Osteocyte (in vitro differentiated cells): ENCODE data around the gene VSIR. TPM values are rescaled to one million over a fixed set of nuclear protein-coding genes. Genes with fewer than 3 reads are reported as not detected.

ENCODE experiments used
- DNase-seq: peaks from one replicate; pipeline ENCODE4 v3.0.0; 2021; ENCODE audit warnings: mixed read lengths; ENCODE audit not compliant: unreplicated experiment; ENCODE audit errors: extremely low spot score
- H3K27ac Mint-ChIP-seq: one replicate; pipeline ENCODE4 v1.8.0; 2021; ENCODE audit warnings: mild to moderate bottlenecking, mixed read lengths; ENCODE audit not compliant: unreplicated experiment
- H3K27me3 Mint-ChIP-seq: one replicate; pipeline ENCODE4 v1.8.0; 2021; ENCODE audit warnings: mixed read lengths; ENCODE audit not compliant: unreplicated experiment
- H3K36me3 Mint-ChIP-seq: one replicate; pipeline ENCODE4 v1.8.0; 2021; ENCODE audit warnings: mixed read lengths; ENCODE audit not compliant: unreplicated experiment
- H3K4me1 Mint-ChIP-seq: one replicate; pipeline ENCODE4 v1.8.0; 2021; ENCODE audit warnings: mixed read lengths; ENCODE audit not compliant: unreplicated experiment
- H3K4me3 Mint-ChIP-seq: one replicate; pipeline ENCODE4 v1.8.0; 2021; ENCODE audit warnings: mild to moderate bottlenecking, moderate library complexity, mixed read lengths; ENCODE audit not compliant: unreplicated experiment
- H3K9me3 Mint-ChIP-seq: one replicate; pipeline ENCODE4 v1.8.0; 2021; ENCODE audit warnings: mixed read lengths; ENCODE audit not compliant: unreplicated experiment
- CTCF ChIP-seq: fragments of 200-600 bp; sonication (generic); IDR thresholded peaks from 2 replicates; pipeline ENCODE4 v1.5.0; 2021; ENCODE audit warnings: antibody characterized with exemption, mild to moderate bottlenecking, moderate library complexity
- total RNA-seq: library from RNA; stranded (reverse); gene quantifications from 2 replicates; pipeline ENCODE4 v1.2.1, GENCODE V29; 2021

VSIR gene
- total RNA-seq, 1 donor from 2014 or later = 0.75 TPM

- no peak for TF ChIP-seq CTCF
- Mint-ChIP-seq H3K4me3 (no peak overlapping the region), H3K27ac (no peak overlapping the region), H3K4me1 (no peaks in the 10 kb centered on the region), H3K27me3 (peaks cover 40% of the 10 kb centered on the region), H3K36me3 (no peaks in the 10 kb centered on the region), H3K9me3 (no peaks in the 10 kb centered on the region)
- no peak for DNase-seq
Observed at GRCh38 chr10:71783917-71784678, 10.8 kb upstream of the VSIR start.

- Mint-ChIP-seq H3K9me3 (no peaks in the 10 kb centered on the region), H3K4me1 (no peaks in the 10 kb centered on the region), H3K36me3 (no peaks in the 10 kb centered on the region), H3K27me3 (peaks cover 37% of the 10 kb centered on the region), H3K4me3 (no peak overlapping the region), H3K27ac (no peak overlapping the region)
- no peak for DNase-seq
- no peak for TF ChIP-seq CTCF
Observed at GRCh38 chr10:71782917-71783490, 9.7 kb upstream of the VSIR start.

- no peaks in the 10 kb centered on the region for H3K4me1 Mint-ChIP-seq
- H3K27me3 Mint-ChIP-seq = peaks cover 37% of the 10 kb centered on the region
- no peaks in the 10 kb centered on the region for H3K36me3 Mint-ChIP-seq
Observed at GRCh38 chr10:71782221-71782916, 9.0 kb upstream of the VSIR start.

GRCh38 chr10:71780719-71781118, 7.4 kb upstream of the VSIR start:
- Mint-ChIP-seq H3K27ac (no peak overlapping the region), H3K4me1 (no peaks in the 10 kb centered on the region), H3K27me3 (peaks cover 31% of the 10 kb centered on the region), H3K36me3 (no peaks in the 10 kb centered on the region), H3K4me3 (no peak overlapping the region), H3K9me3 (no peaks in the 10 kb centered on the region)
- DNase-seq = no peak
- TF ChIP-seq CTCF = no peak

More at GRCh38 chr10:71782221-71782916, 9.0 kb upstream of the VSIR start:
- H3K27ac Mint-ChIP-seq = no peak overlapping the region
- TF ChIP-seq CTCF = no peak
- no peak overlapping the region for H3K4me3 Mint-ChIP-seq
- no peaks in the 10 kb centered on the region for H3K9me3 Mint-ChIP-seq
- no peak for DNase-seq

- no peak for TF ChIP-seq CTCF
- Mint-ChIP-seq H3K4me3 (no peak overlapping the region), H3K27ac (no peak overlapping the region), H3K4me1 (no peaks in the 10 kb centered on the region), H3K36me3 (no peaks in the 10 kb centered on the region), H3K9me3 (no peaks in the 10 kb centered on the region), H3K27me3 (peaks cover 27% of the 10 kb centered on the region)
- no peak for DNase-seq
Observed at GRCh38 chr10:71780156-71780555, 6.8 kb upstream of the VSIR start.
